HEK293 (cell line): ENCODE results near the gene CDIPT.

Experiments
- CTCF ChIA-PET: fragments of 350-600 bp; formaldehyde crosslinking; extraction: SDS; loops from one replicate; lab custom pipeline; 2021; ENCODE audit warnings: antibody characterized with exemption; lab: Yijun Ruan, JAX
- POLR2A ChIA-PET: fragments of 300-600 bp; formaldehyde crosslinking; extraction: SDS; loops from one replicate; lab custom pipeline; 2020; ENCODE audit warnings: antibody characterized with exemption, inconsistent platforms; lab: Yijun Ruan, JAX
- H3K27ac ChIP-seq: fragments of 200-500 bp; sonication (Bioruptor generic); 2 replicates; pipeline ENCODE4 v1.5.1; 2014; ENCODE audit warnings: low read depth, low read length, control low read depth, inconsistent platforms; ENCODE audit errors: extremely low read depth
- H3K36me3 ChIP-seq, 2 experiments: fragments of 200-500 bp in 1 of 2; sonication (Bioruptor generic) in 1 of 2; 1 replicate in 1 of 2; 2 replicates in 1 of 2; pipeline ENCODE4 v1.5.1; 2014 to 2017; ENCODE audit warnings: inconsistent platforms in 2 of 2, low read length in 2 of 2; ENCODE audit not compliant: control insufficient read depth in 2 of 2, insufficient read depth in 1 of 2
- H3K4me1 ChIP-seq: fragments of 200-500 bp; sonication (Bioruptor generic); 2 replicates; pipeline ENCODE4 v1.5.1; 2014; ENCODE audit warnings: mild to moderate bottlenecking, low read length, inconsistent platforms; ENCODE audit not compliant: control insufficient read depth, insufficient read depth
- H3K4me3 ChIP-seq: 2 replicates; pipeline ENCODE4 v1.5.1; 2011; ENCODE audit warnings: low read depth, mild to moderate bottlenecking, control low read depth, low read length, moderate library complexity
- H3K9me3 ChIP-seq: fragments of 200-500 bp; sonication (Bioruptor generic); 2 replicates; pipeline ENCODE4 v1.5.1; 2014; ENCODE audit warnings: low read depth, low read length, inconsistent platforms; ENCODE audit not compliant: control insufficient read depth, insufficient read depth
- OSR2 ChIP-seq: fragments of 450-650 bp; formaldehyde crosslinking; IDR thresholded peaks from 2 replicates; pipeline ENCODE4 v1.5.1; 2016; ENCODE audit warnings: missing biosample characterization, missing genetic modification characterization
- OVOL3 ChIP-seq: fragments of 450-650 bp; formaldehyde crosslinking; IDR thresholded peaks from 2 replicates; pipeline ENCODE4 v1.5.1; 2016; ENCODE audit warnings: missing biosample characterization, missing genetic modification characterization
- RBAK ChIP-seq: fragments of 450-650 bp; formaldehyde crosslinking; IDR thresholded peaks from 2 replicates; pipeline ENCODE4 v1.5.1; 2016; ENCODE audit warnings: missing biosample characterization, missing genetic modification characterization
- SETDB1 ChIP-seq: IDR thresholded peaks from one replicate; pipeline ENCODE4 v1.6.1; 2017; ENCODE audit warnings: mild to moderate bottlenecking, low read length, moderate library complexity, mixed read lengths; ENCODE audit not compliant: insufficient read length
- ZNF112 ChIP-seq: fragments of 450-650 bp; formaldehyde crosslinking; IDR thresholded peaks from 2 replicates; pipeline ENCODE4 v1.5.0; 2017; ENCODE audit warnings: missing biosample characterization, missing genetic modification characterization
- ZNF133 ChIP-seq: fragments of 450-650 bp; formaldehyde crosslinking; IDR thresholded peaks from 2 replicates; pipeline ENCODE4 v1.5.1; 2016; ENCODE audit warnings: missing biosample characterization, missing genetic modification characterization
- ZNF221 ChIP-seq: fragments of 450-650 bp; formaldehyde crosslinking; IDR thresholded peaks from 2 replicates; pipeline ENCODE4 v1.5.1; 2017; ENCODE audit warnings: missing biosample characterization, missing genetic modification characterization, borderline replicate concordance
- ZNF24 ChIP-seq: fragments of 450-650 bp; formaldehyde crosslinking; IDR thresholded peaks from 2 replicates; pipeline ENCODE4 v1.5.1; 2016; ENCODE audit warnings: missing biosample characterization, missing genetic modification characterization
- ZNF341 ChIP-seq: fragments of 450-650 bp; formaldehyde crosslinking; IDR thresholded peaks from 2 replicates; pipeline ENCODE4; 2016; ENCODE audit warnings: low read depth, missing biosample characterization, missing genetic modification characterization
- ZNF416 ChIP-seq: fragments of 450-650 bp; formaldehyde crosslinking; IDR thresholded peaks from 2 replicates; pipeline ENCODE4 v1.5.1; 2016; ENCODE audit warnings: missing biosample characterization, missing genetic modification characterization
- ZNF513 ChIP-seq: fragments of 450-650 bp; IDR thresholded peaks from 2 replicates; pipeline ENCODE4 v1.5.1; 2018; ENCODE audit warnings: missing biosample characterization, missing genetic modification characterization
- ZNF514 ChIP-seq: fragments of 450-650 bp; formaldehyde crosslinking; IDR thresholded peaks from 2 replicates; pipeline ENCODE4 v1.5.1; 2016; ENCODE audit warnings: missing biosample characterization, missing genetic modification characterization
- ZNF558 ChIP-seq: fragments of 450-650 bp; formaldehyde crosslinking; IDR thresholded peaks from 2 replicates; pipeline ENCODE4 v1.5.1; 2016; ENCODE audit warnings: missing biosample characterization, missing genetic modification characterization
- ZNF560 ChIP-seq: fragments of 450-650 bp; formaldehyde crosslinking; IDR thresholded peaks from 2 replicates; pipeline ENCODE4 v1.5.1; 2017; ENCODE audit warnings: missing biosample characterization, missing genetic modification characterization, borderline replicate concordance
- ZNF626 ChIP-seq: fragments of 450-650 bp; sonication (Bioruptor Pico); formaldehyde crosslinking; IDR thresholded peaks from 2 replicates; pipeline ENCODE4 v1.5.1; 2018; ENCODE audit warnings: missing biosample characterization, missing genetic modification characterization, inconsistent platforms
- ZNF664 ChIP-seq: fragments of 450-650 bp; formaldehyde crosslinking; IDR thresholded peaks from 2 replicates; pipeline ENCODE4 v1.5.1; 2016; ENCODE audit warnings: missing biosample characterization, missing genetic modification characterization
- ZNF692 ChIP-seq: fragments of 450-650 bp; formaldehyde crosslinking; IDR thresholded peaks from 2 replicates; pipeline ENCODE4 v1.5.1; 2016; ENCODE audit warnings: missing biosample characterization, missing genetic modification characterization
- ZNF701 ChIP-seq: fragments of 450-650 bp; formaldehyde crosslinking; IDR thresholded peaks from 2 replicates; pipeline ENCODE4 v1.5.1; 2016; ENCODE audit warnings: missing biosample characterization, missing genetic modification characterization

Gene CDIPT

GRCh38 chr16:29812754-29813643 is 50.0 kb downstream of the CDIPT start (continued):
- TF ChIP-seq ZNF221 (tag by site-specific recombination) (no peak), ZNF416 (tag by site-specific recombination) (no peak), ZNF133 (tag by site-specific recombination) (no peak), ZNF513 (tag by site-specific recombination) (no peak), ZNF560 (tag by site-specific recombination) (no peak)

- Histone ChIP-seq H3K36me3 (peaks cover 0 to 36% of the 10 kb centered on the region in 2 experiments; a peak in 2 of 3 replicates), H3K27ac (peak within 1 kb of the TSS; percentile 100), H3K4me3 (peak within 1 kb of the TSS; percentile 53), H3K9me3 (no peaks in the 10 kb centered on the region)
- CTCF ChIA-PET, result interaction anchor here (0.7 to 1.6 kb wide), 3 partner anchors 15 to 184 kb away, joined by 3 to 9 read pairs (median 3); no protein-coding TSS in a partner anchor
- POLR2A ChIA-PET, result interaction anchor here (0.5 to 2.4 kb wide), 13 partner anchors 8 to 279 kb away, joined by 3 to 10 read pairs (median 5); partner anchors contain the start of genes CDIPT, KIF22, MVP and TAOK2
- no peak for TF ChIP-seq ZNF112
- TF ChIP-seq ZNF692 (tag by site-specific recombination), result no peak
- TF ChIP-seq ZNF341 (tag by site-specific recombination), result no peak
- TF ChIP-seq OSR2 (tag by site-specific recombination), result no peak
- TF ChIP-seq ZNF558 (tag by site-specific recombination), result no peak
- TF ChIP-seq RBAK (tag by site-specific recombination), result no peak
- no peak for TF ChIP-seq OVOL3 (tag by site-specific recombination)
- TF ChIP-seq ZNF626 (tag by site-specific recombination), result no peak
- TF ChIP-seq ZNF514 (tag by site-specific recombination), result no peak
- TF ChIP-seq ZNF701 (tag by site-specific recombination), result no peak
- no peak for TF ChIP-seq SETDB1
- no peak for TF ChIP-seq ZNF664 (tag by site-specific recombination)
- TF ChIP-seq ZNF24 (tag by site-specific recombination), result no peak
- TF ChIP-seq, all 188 proteins: peak for 0
- H3K4me1 ChIP-seq, result peaks cover 11% of the 10 kb centered on the region
Measured at GRCh38 chr16:29811896-29812665, 50.9 kb downstream of the CDIPT start, which contains the start of gene PRRT2. Gene PRRT2 (plus strand): TSS chr16:29812193. CDS start chr16:29813055, 862 bp downstream.
